WTC11 (cell line): Measurements from ENCODE around the gene ELN.

Experiments
- NR3C1 ChIP-seq: sonication (generic); formaldehyde crosslinking; conservative IDR thresholded peaks from 2 replicates; pipeline ENCODE4 v1.8.1; 2023; ENCODE audit warnings: low read depth, mild to moderate bottlenecking, missing genetic modification reagents
- TF ChIP-seq, protein P1 (sequence below): sonication (generic); formaldehyde crosslinking; IDR thresholded peaks from 2 replicates; pipeline ENCODE4 v1.8.1; 2023; ENCODE audit warnings: mild to moderate bottlenecking, missing genetic modification reagents
- TF ChIP-seq, protein P2 (sequence below): sonication (generic); formaldehyde crosslinking; IDR thresholded peaks from 2 replicates; pipeline ENCODE4 v1.8.1; 2022; ENCODE audit warnings: mild to moderate bottlenecking, missing genetic modification reagents, moderate library complexity, borderline replicate concordance

DNA sequence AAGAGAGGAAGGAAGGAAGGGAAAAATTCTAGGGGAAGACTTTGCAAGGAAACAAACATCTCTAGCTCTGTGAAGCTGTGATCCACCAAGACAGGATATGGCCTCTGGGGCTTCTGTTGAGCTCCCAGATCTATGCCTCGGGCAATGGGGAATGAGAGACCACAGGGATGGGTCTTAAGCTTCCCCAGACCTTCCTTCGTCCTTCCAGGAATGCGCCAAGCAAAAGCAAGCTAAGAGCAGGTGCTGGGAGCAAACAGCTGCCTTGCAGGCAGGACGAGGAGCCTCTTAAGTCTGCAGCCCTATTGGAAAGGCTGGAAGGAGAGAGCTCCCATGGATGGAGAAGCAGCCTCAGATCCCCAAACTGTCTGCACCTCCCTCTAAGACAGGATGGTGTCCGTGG, 21.9 kb upstream of the ELN start:
- TF ChIP-seq, protein P1, sequence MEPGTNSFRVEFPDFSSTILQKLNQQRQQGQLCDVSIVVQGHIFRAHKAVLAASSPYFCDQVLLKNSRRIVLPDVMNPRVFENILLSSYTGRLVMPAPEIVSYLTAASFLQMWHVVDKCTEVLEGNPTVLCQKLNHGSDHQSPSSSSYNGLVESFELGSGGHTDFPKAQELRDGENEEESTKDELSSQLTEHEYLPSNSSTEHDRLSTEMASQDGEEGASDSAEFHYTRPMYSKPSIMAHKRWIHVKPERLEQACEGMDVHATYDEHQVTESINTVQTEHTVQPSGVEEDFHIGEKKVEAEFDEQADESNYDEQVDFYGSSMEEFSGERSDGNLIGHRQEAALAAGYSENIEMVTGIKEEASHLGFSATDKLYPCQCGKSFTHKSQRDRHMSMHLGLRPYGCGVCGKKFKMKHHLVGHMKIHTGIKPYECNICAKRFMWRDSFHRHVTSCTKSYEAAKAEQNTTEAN (CRISPR knock-in tag) = no peak
- no peak for TF ChIP-seq NR3C1 (CRISPR knock-in tag)
- TF ChIP-seq, protein P2, sequence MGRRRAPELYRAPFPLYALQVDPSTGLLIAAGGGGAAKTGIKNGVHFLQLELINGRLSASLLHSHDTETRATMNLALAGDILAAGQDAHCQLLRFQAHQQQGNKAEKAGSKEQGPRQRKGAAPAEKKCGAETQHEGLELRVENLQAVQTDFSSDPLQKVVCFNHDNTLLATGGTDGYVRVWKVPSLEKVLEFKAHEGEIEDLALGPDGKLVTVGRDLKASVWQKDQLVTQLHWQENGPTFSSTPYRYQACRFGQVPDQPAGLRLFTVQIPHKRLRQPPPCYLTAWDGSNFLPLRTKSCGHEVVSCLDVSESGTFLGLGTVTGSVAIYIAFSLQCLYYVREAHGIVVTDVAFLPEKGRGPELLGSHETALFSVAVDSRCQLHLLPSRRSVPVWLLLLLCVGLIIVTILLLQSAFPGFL (CRISPR knock-in tag) = no peak
